HG03159 (cell line): Measurements from ENCODE around the gene SLC22A23.

ENCODE experiments used
- ATAC-seq: cut with Tn5 transposase; IDR thresholded peaks from one replicate; pipeline ENCODE4 v1.9.1; 2021; ENCODE audit warnings: mild to moderate bottlenecking, moderate library complexity; ENCODE audit not compliant: unreplicated experiment

The SLC22A23 gene

DNA sequence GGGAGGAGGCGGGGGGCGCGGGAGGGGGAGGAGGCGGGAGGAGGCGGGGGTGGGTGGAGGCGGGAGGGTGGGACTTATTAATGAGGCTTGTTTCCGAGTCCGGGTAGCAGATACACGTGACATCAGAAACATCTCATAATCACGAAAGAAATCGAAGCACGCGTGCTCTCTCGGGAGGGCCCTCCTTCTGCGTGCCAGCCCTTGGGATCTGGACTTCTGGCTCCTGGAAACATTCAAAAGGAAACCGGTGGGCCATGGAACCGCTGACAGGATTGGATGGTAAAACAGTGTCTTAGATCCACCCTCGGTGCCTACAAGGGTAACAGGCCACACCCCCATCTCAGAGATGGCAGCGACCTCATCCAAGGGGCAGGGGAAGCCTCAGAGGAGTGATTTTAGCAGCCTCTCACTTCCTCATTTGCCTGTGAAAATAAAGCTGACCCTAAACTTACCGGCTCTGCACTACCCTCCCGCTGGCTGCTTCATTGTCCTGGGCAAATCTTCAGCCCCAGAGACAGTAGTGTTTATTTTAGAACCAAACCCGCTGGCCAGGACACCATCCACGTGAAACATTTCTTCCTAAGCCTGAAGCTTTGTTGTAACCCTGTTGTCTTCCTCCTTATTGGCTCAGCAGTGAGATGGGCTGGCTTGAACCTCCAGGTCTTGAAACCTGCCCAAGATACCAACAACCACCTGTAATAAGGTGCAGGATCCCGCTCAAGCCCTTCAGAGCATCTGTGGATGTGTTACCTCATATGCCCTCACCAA lies 100.6 kb downstream of the SLC22A23 start:
- ATAC-seq = peak; percentile 94

DNA sequence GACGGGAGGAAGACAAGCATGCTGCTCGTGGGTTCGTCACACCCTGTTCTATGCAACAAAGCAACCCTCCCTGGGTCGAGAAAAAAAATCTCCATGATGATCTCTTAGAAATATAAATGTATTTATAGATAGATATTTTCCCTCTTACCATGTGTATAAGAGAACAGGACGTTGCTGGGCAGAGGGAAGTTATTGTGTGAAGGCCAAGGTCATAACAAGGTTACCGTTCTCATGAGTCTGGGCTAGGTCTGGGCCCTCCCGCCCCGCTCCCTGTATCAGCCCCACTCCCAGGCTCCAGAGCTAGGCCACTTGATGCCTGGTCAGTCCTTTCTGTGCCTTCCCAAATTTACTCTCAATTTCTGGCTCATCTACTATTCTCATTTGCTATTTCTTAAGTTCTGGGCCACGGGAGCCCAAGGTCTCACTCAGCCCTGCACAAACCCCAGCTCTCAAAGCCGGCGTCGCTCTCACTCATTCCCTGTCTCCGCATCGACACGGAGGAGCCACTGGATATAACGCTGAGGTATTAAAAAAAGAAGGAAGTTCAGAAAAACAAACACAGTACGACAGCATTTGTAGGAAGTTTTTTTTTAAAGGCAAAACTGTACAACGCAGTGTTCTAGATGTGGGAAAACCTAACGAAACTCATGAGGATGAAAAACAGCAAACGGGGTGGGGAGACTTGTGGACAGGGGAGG lies 101.3 kb downstream of the SLC22A23 start:
- ATAC-seq = no peak

DNA sequence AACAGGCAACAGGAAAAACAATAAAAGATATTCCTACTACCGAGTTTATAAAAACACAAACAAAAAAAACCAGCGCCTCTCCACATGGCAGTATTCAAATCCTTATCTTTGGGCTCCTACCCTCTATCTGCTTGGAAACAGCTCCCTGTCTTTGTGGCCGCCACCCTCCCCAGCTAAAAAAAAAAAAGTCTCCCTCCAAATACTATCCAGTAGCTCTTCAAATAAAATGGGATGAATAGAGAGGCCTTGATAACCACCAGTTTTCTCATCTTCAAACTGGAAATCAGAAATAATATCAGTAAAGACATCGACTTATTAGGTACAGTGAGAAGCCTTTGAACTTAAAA lies 101.9 kb downstream of the SLC22A23 start:
- ATAC-seq = no peak

DNA sequence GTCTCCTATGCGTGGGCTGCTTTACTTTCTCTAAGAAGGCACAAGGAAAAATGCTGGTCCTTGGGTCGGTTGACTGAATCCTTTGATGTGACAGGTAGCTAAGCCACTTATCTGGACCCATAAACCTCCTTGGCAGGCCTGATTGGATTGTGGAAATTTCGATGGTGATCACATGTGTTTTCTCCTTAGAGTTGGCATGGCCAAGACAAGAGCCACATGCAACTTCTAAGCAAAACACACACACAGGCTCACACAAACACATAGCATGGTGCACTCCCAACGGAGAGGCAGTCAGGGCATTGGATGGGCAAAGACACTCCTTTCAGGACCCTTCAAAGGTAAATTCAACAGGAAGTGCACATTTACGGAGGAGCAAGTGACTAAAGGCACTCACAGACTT lies 102.9 kb downstream of the SLC22A23 start:
- no peak for ATAC-seq

DNA sequence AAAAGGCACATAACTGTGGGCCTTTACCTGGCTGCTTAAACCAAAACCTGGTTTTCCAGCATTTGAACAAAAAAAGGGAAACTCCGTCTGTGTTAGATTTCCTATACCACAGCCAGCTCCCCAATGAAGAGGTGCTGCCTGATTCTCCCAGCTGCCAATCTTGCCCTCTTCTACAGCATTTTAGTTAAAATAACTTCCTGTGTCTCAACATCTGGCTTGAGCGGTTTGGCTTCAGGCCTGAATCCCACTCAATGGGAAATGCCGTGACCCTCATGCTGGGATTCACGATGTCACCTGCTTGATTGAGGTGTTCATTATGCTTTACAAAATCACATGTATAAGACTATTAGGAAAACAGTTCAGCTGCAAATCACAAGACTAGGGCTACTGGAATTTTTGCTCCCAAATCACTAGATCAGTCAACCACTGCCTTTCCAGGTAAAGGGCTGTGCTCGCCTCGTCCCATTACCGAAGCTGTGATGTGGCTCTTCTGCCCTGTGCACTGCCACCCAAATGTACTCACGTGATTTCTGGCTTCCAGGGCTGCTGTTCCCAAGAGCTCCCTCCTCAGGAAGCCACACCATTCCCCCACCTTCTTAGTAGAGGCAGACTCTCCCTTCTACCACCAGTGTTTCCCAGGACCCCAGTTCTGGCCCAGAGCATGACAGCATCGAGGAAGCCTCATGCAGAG lies 103.5 kb downstream of the SLC22A23 start:
- ATAC-seq = no peak

DNA sequence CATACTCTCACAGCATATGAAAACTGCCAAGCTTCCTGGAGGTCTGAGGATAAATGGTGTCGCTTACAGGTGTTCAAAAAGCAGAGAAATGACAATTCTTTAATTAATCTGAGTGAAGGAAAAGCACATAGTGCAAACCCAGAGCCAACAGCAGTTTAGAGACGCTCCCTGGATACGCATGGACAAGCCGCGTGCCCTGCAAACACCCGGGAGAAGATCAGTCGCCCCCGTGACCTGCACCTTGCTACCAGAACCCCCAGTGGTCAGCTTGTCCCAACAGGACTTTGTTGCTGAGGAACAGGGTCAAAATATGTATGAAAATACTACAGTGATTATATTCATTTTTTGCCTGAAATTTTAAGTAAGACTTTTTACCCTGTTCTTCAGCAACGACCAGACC lies 104.2 kb downstream of the SLC22A23 start:
- ATAC-seq = no peak

DNA sequence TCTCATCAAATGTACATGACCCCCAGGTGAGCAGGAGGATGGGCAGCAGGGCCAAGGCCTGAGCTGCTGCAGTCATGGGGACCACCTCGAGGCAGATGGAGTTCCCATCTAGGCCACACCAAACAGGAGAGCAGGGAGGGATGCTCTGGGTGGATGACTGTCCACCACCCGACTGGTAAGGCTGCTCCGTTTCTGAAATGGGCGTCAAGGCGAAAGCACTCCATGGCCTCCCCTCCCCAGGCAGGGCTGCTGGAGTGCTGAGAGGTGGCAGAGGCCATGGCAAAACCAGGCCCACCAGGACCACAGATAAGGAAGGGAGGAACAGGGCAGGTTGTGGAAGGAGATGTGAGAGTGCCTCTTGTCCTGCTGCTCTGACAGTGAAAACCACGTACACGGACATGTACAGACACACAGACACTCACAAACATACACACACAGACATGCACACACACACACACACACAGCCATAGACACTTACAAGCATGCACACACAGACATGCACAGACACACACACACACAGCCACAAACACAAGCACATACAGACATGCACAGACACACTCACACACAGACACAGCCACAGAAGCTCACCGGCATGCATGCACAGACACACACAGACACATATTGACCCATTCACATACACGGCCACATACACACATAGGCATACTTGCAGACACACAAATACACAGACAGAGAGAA lies 104.9 kb downstream of the SLC22A23 start:
- no peak for ATAC-seq

DNA sequence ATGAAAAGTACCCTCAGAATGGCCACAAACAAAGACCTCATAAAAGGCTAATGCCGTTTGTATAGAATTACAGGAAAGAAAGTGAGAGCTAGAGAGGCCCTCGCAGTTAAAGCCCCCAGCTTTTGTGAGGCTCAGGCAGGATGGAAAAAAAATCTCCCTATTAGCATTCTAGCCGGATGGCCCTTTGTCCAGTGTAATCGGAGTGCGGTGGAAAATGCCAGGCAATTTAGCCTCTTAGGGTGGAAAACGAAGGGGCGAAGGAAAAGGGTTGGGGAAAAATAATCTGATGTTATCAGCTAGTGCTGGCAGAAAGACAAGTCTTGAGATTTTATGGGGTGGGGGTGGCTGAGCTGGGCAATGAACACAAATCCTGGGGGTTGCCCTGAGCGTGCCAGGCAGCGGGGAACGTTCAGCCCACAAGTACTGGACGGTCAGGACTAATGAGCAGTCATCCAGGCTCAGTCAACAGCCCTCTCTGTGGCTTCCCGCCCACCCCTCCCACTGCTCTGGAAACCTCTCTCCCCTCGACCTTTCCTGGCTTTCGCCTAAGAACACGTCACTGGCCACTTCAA lies 105.7 kb downstream of the SLC22A23 start:
- no peak for ATAC-seq

DNA sequence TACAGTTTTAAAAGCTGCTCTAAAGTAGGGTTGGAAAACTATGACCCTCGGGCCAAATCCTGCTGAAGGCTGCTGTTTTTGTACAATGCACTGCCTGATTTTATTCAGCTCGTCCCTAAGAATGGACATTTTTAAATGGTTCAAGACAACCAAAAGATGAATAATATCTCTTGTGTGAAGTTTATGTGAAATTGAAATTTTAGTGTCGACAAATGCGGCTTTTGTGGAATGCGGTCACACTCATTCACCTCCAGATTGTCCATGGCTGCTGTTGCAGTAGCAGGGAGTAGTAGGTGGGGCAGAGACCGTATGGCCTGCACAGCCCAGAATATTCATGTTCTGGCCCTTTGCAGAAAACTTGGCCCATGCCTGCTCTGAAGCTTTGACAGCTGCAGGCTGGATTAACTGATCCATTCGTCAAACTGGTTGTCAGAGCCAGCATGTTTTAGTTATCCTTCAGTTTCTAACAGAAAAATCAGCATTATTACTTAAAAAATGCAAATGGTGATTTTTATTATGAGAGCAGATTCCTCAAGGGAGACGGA lies 106.5 kb downstream of the SLC22A23 start:
- no peak for ATAC-seq

DNA sequence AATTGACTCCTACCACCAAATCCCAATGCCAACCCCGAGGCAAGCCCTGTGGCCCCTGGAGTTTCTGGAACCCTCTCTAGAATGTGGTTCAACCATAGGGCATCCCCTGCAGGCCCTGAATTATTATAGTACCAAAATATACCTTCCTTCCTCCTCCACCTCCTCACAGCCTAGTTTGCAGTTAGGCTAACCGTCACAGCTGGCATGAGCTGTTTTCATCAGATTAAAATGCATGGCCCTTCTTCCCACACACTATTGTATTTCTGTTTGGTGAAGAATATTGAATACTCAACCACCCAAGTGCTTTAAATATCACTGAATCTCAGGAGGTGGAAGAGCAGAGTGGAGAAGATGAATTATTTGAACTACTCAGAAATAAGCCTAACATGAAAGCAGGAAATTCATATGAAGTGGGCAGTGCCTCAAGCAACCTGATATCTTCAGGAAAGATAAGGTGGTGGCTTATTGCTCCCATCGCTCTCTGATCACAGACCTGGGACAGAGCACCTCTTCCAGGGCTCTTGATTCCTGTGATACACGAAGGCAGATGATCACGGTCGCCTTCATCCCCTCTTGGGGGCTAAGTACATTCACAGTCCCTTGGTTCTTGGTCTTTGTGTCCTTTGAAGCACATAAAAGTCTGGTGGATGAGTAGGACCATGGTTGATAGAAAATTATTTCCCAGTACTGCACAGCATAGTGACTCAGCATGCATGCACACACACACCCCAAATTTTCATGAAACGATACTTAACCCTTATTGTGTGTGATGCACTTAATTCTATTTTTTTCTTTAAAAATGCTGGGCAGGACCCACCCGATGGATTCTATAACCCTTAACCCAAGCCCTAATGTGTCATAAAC lies 107.2 kb downstream of the SLC22A23 start:
- ATAC-seq = no peak

DNA sequence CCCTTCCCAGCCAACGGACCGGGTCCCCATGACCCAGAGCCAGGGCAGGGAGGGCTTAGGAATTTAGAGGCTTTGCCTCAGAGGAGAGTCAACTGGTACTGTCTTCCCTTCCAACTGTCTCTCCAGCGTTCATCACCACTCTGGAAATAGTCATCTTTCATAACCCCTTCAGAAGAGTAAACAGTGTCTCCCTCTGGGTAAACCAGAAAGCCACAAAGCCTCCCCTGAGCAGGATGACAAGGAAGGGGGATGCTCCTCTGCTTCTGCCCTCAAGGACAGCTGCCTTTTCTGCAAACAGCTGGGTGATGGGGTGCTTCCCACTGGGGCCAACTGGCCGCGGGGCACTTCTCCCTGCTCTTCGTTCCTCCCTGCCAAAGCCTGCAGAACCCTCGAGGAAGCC lies 108.0 kb downstream of the SLC22A23 start:
- ATAC-seq = no peak

DNA sequence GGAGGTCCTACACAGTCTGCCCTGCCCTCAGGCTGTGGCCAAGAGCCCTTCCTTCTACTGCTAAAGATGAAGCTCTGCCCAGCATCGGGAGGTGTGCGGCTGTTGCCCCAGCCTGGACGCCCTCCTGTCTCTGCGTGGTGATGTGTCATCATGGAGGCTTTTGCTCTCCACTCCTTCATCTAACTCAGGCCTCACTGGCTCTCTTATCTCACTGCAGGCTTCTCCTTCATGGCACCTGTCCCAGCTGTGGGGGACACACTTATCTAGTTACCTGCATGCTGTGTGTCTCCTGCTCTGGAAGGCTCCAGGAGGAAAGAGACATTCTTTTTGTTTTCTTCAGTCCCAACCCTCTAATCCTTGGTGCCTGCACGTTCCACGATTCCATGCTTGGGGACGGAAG lies 109.0 kb downstream of the SLC22A23 start:
- ATAC-seq = no peak

DNA sequence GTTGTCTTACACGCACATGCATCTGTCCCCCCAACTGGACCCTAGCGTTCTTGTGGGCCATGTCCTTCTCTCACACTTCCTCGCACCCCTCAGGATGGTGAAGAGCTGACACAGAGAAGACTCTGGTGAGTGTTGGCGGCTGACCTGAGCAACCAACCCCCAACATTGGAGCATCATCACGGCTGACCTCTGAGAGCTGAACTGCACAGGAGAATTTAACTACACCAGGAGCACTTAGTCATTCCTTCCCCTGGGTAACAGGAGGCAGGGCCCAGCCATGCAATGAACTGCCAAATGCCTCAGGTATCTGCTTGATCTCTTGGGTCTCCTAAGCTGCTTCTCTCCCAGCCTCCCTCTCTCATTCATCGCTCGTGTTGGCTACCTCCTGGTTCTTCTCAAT lies 109.6 kb downstream of the SLC22A23 start:
- ATAC-seq = no peak

DNA sequence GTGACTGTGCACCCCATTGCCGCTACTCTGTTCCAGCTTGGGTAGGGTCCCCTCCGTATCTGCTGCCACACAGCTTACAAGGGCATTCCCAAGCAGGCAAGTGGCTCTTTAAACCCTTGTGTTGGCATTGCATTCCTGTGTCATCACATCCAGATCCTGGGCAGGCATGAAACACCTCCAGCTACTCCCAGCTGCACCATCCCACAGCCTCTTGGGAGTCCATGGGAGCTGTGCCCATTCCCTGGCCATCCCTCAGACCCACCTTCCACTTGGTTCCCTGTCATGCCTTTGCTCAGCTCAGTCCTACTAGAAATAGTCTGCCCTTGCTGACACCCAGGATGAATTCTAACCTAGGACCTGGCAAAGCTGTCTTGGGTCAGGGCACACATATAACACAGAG lies 110.4 kb downstream of the SLC22A23 start:
- no peak for ATAC-seq

DNA sequence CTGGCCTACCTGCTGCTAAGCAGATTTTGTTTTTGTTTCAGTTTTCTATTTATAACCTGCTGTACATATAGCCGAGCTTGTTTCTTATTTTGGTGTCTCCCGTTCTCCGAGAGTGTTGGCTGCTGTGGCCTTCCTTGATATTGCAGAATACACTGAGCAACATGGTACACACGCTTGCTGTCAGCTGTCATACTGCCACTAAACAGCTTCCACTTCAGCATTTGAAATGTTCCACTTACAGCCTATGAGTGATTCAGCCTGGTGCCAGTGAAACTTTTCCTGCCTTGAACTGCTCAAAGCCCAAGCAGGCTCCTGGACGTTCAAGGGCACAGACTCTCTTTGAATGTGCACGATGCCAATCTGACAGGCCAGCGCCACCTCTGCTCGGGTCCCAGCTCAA lies 111.0 kb downstream of the SLC22A23 start:
- no peak for ATAC-seq

DNA sequence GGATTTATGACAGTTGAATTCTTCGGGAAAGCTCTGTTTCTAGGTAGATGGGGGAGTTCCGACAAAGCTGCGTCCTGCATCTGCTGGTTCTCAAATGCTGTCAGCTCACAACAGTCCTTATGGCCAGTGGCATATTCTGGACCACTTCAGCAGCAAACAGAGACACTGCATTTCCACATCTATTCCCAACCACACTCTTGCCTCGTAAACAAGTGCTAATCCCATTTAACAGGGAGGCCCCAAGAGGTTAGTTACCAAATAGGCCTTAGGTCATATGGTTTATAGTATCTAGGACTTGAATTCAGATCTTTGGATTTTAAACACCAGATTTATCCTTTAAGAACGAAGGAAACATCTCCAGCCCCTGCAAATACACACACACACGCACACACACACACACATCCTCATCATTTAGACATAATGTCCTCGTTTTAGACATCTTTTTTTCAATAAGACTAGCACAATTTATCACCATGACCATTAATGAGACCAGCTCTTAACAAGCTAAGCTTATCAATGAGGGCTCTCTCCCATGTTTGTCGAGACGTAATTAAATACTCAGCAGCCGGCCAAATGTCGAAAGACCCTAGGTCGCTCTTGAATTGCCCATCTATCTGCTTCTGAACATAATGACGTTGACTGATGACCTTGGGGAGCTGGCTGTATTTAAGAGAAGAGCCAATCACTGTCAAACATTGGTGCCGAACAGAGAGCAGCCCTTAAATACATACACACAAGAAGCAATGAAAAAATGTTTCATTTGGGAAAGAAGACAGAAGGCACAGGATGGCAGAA lies 113.6 kb downstream of the SLC22A23 start:
- no peak for ATAC-seq

DNA sequence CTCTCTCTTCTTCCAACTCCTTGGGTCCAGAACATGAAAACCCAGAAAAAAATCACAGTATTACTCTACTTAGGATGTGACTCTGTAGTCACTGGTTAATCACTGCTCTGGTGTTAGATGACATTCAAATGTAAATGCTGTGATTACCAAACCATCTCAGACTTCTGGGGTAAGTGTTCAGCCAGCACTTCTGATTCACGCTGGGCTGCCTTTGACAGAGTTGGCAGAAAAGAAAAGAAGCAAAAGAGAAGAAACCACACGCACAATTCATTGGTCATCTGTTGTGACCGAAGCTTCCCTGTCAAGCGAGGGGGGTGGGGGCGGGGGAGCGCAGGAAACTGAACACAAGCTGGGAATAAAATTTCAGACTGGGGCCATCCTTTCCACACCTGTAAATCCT lies 115.4 kb downstream of the SLC22A23 start:
- ATAC-seq = no peak

DNA sequence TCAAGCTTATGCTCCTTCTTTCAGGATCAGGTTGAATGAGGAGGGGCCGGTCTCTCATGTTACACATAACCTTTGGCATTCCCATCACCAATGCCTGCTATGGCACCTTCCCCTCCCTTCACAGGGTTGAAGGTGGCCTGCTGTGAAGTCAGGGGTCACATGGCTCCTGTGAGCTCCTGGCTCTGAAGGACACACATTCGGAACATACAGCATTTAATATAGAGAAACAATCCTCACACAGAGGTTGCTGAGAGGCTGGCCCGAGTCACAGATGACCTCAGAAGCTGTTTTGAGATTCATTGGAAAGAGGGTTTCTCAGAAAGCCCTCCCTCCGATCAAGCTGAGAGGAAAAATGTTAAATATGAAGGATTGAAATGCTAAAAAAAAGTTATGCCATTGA lies 116.0 kb downstream of the SLC22A23 start:
- no peak for ATAC-seq

DNA sequence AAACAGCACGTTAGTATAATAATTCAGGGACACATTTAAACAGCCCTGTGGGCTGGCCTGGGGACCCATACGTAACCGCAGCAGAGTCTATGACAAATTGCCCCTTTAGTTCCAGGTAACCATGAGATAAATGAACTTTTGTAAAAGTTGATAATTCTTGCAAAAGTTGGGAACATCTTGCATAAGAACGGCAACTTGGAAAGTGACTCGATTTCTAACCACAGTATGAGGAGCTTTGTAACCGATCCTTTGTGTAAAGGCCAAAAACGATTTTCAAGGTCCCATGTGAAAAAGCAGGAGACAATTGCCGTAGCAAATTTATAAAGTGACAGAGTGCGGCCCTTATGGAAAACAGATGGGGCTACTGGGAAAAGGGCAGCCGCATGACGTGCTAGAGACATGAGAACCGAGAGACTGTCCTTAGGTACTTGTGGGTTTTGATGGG lies 116.5 kb downstream of the SLC22A23 start:
- no peak for ATAC-seq
